Measurements from ENCODE around the gene GNG12.

The GNG12 gene

GRCh38 chr1:67696708-67697107 lies 136.6 kb downstream of the GNG12 start:
- no peak for DNase-seq

- DNase-seq, result no peak
Measured at GRCh38 chr1:67695963-67696362, 137.3 kb downstream of the GNG12 start.

GRCh38 chr1:67691712-67692111 lies 141.6 kb downstream of the GNG12 start:
- no peak for DNase-seq

- DNase-seq, result no peak
Measured at GRCh38 chr1:67690411-67690810, 142.9 kb downstream of the GNG12 start.

GRCh38 chr1:67690018-67690363 lies 143.3 kb downstream of the GNG12 start:
- no peak for DNase-seq

GRCh38 chr1:67689267-67690017 lies 143.8 kb downstream of the GNG12 start:
- DNase-seq, result no peak

- no peak for DNase-seq
Measured at GRCh38 chr1:67688526-67689219, 144.6 kb downstream of the GNG12 start.

- DNase-seq, result no peak
Measured at GRCh38 chr1:67687649-67688048, 145.6 kb downstream of the GNG12 start.

- no peak for DNase-seq
Measured at GRCh38 chr1:67687198-67687545, 146.1 kb downstream of the GNG12 start.

- DNase-seq, result peak; percentile 44 to 74
Measured at GRCh38 chr1:67686267-67687197, 146.7 kb downstream of the GNG12 start.

- DNase-seq, result no peak
Measured at GRCh38 chr1:67685558-67686266, 147.6 kb downstream of the GNG12 start.

- DNase-seq, result peak; percentile 86 to 95
Measured at GRCh38 chr1:67685067-67685557, 148.2 kb downstream of the GNG12 start, which contains the start of gene GADD45A. GADD45A (plus strand) TSS chr1:67685201; CDS start chr1:67685495, 294 bp downstream.

GRCh38 chr1:67684526-67685066 lies 148.7 kb downstream of the GNG12 start:
- DNase-seq, result no peak

GRCh38 chr1:67683766-67684525 lies 149.3 kb downstream of the GNG12 start:
- DNase-seq, result no peak

GRCh38 chr1:67683316-67683715 lies 150.0 kb downstream of the GNG12 start:
- DNase-seq, result no peak

GRCh38 chr1:67682659-67683197 lies 150.5 kb downstream of the GNG12 start:
- DNase-seq, result no peak

- no peak for DNase-seq
Measured at GRCh38 chr1:67680486-67680885, 152.8 kb downstream of the GNG12 start.

GRCh38 chr1:67679691-67680090 lies 153.6 kb downstream of the GNG12 start:
- no peak for DNase-seq

GRCh38 chr1:67677930-67678329 lies 155.3 kb downstream of the GNG12 start:
- no peak for DNase-seq

GRCh38 chr1:67677408-67677807 lies 155.9 kb downstream of the GNG12 start:
- no peak for DNase-seq

GRCh38 chr1:67676946-67677345 lies 156.3 kb downstream of the GNG12 start:
- no peak for DNase-seq
